Ovary (tissue), 9 donors: Measurements from ENCODE around the gene PNPLA2. TPM values are rescaled to one million over a fixed set of nuclear protein-coding genes. Genes with fewer than 3 reads are reported as not detected.

ENCODE experiments used
- DNase-seq, 5 donors: peaks; one replicate each; pipeline ENCODE4 v3.0.0-alpha.2; 2019 to 2020
- H3K27ac ChIP-seq, 2 donors: fragments of 200-600 bp; one replicate each; pipeline versions ENCODE4 v1.5.1 to v1.8.0; 2019 to 2022
- H3K27me3 ChIP-seq: fragments of 200-600 bp; one replicate; pipeline ENCODE4 v1.8.0; 2022
- H3K36me3 ChIP-seq: fragments of 200-600 bp; sonication (generic); one replicate; pipeline ENCODE4 v1.5.1; 2019
- H3K4me1 ChIP-seq: one replicate; pipeline ENCODE4 v1.8.1; 2013; ENCODE audit warnings: mild to moderate bottlenecking, moderate library complexity; ENCODE audit not compliant: insufficient read depth
- H3K4me3 ChIP-seq: fragments of 200-600 bp; sonication (generic); one replicate; pipeline ENCODE4 v1.5.1; 2017
- H3K9me3 ChIP-seq, 2 donors: fragments of 200-600 bp in 1 of 2; sonication (generic) in 1 of 2; one replicate each; pipeline versions ENCODE4 v1.5.1 to v1.8.1; 2013 to 2019; ENCODE audit warnings: mild to moderate bottlenecking in 1 of 2, moderate library complexity in 1 of 2
- EP300 ChIP-seq: sonication (generic); formaldehyde crosslinking; IDR thresholded peaks from one replicate; pipeline ENCODE4 v1.6.1; 2017; ENCODE audit warnings: antibody characterized with exemption
- POLR2A ChIP-seq: fragments of 450-650 bp; IDR thresholded peaks from one replicate; pipeline ENCODE4 v1.6.1; 2017; ENCODE audit warnings: antibody characterized with exemption, mild to moderate bottlenecking, moderate library complexity
- WGBS, 3 donors: extraction: QIAGEN DNeasy Blood & Tissue Kit in 1 of 3; methylation state at CpG; one replicate each; pipeline versions ENCODE4 v1.1.5 to v1.1.7; 2013 to 2017; 5-methylcytosine and 5-hydroxymethylcytosine counted together
- intact Hi-C, 4 donors: fragments of 100-400 bp; cut with DNase I; formaldehyde crosslinking; loops; one replicate each; pipeline versions ENCODE4 v1.11.0 to v1.15.1; 2022 to 2023
- polyA plus RNA-seq, 2 donors: library from polyadenylated mRNA; stranded (reverse); fragments of 200-250 nt in 1 of 2; fragments of 350-450 nt in 1 of 2; fragmentation: Illumina TruSeq in 1 of 2; extraction: RNeasy Lipid Tissue Mini Kit (QIAGEN cat#74804) in 1 of 2; gene quantifications; one replicate each; pipeline ENCODE4 v1.2.3, GENCODE V29; 2013 to 2014
- total RNA-seq, 7 donors: library from RNA; depleted of rRNA in 2 of 7; stranded (reverse); fragments of >200 nt in 2 of 7; fragmentation: NEBNext Ultra II Directional in 3 of 7; extraction: Animal tissue kit (Norgen Biotek cat#: 25700) in 3 of 7; gene quantifications; one replicate each; pipeline versions ENCODE4 v1.1.0 to v1.2.4, GENCODE V29; 2016 to 2023
- TF ChIP-seq, protein P1 (sequence below), 3 donors: fragments of 450-650 bp in 2 of 3; fragments of 200-600 bp in 1 of 3; IDR thresholded peaks; one replicate each; pipeline versions ENCODE4 v1.5.1 to v1.8.0; 2016 to 2022; ENCODE audit warnings: antibody characterized with exemption in 3 of 3, mild to moderate bottlenecking in 1 of 3
- donor health status: DM: no; HTN: no; CAD: no; lungs with moderate emphysema.
- donor health status: DM: no; HTN: no; CAD: no.
- donor health status: Bipolar disorder and iron deficiency.
- donor health status: DM: yes; HTN: yes; CAD: no.
- donor health status: DM: no; HTN: no; CAD: no.
- donor health status: DM: yes; HTN: yes; CAD: no.

Gene PNPLA2
- total and polyA plus RNA-seq, 9 donors = 12.9 to 98.2 (median 83.0) TPM

DNA sequence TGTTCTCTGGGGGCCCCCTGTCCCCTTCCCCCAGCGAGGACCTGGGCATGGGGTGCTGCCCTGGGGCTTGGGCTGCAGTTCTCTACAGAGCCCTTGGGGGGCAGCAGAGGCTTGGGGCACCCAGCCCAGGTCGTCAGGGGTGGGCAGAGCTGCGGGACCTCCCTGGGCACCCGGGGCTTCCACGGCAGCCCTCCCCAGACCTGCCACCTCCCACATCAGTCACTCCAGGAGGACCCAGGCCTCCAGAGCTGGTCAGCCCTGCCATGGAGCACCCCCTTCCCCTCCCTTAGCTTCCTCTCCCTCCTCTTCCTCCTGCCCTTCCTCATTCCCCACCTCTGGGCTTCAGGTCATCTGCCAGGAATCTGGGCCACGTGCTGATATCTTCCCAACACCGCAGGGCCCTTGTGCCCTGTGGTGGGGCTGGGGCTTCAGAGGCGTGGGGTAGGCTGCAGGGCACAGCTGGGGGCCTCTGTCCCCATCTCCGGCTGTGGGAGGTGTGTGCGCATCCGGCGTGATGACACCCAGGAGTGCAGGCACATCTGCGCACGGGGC, 29.7 kb downstream of the PNPLA2 start:
- peaks cover 31% of the 10 kb centered on the region for H3K4me1 ChIP-seq
- peak overlapping the region in 1 of 2 donors; percentile 39 for H3K27ac ChIP-seq

GRCh38 chr11:849104-849824, 30.6 kb downstream of the PNPLA2 start:
- H3K4me1 ChIP-seq = peaks cover 28% of the 10 kb centered on the region

More for the DNA sequence above, 29.7 kb downstream of the PNPLA2 start:
- no peaks in the 10 kb centered on the region for H3K36me3 ChIP-seq
- peak in 4 of 5 donors; percentile 46 to 73 (median 63) for DNase-seq
- intact Hi-C loops = loop anchor here in 1 of 4 donors (10.0 kb wide), 1 partner anchor 616 kb away; no protein-coding TSS in a partner anchor
- no peaks in the 10 kb centered on the region for H3K9me3 ChIP-seq
- 38 to 47% (median 39%) methylated on average over 13 to 14 of the region's 14 CpGs for WGBS, 3 donors
- H3K4me3 ChIP-seq = no peak overlapping the region
- TF ChIP-seq, protein P1, sequence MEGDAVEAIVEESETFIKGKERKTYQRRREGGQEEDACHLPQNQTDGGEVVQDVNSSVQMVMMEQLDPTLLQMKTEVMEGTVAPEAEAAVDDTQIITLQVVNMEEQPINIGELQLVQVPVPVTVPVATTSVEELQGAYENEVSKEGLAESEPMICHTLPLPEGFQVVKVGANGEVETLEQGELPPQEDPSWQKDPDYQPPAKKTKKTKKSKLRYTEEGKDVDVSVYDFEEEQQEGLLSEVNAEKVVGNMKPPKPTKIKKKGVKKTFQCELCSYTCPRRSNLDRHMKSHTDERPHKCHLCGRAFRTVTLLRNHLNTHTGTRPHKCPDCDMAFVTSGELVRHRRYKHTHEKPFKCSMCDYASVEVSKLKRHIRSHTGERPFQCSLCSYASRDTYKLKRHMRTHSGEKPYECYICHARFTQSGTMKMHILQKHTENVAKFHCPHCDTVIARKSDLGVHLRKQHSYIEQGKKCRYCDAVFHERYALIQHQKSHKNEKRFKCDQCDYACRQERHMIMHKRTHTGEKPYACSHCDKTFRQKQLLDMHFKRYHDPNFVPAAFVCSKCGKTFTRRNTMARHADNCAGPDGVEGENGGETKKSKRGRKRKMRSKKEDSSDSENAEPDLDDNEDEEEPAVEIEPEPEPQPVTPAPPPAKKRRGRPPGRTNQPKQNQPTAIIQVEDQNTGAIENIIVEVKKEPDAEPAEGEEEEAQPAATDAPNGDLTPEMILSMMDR (IDR thresholded peaks at IDR 0.05) = peak; percentile 72 to 81 (median 80)
- TF ChIP-seq EP300 (no peak), POLR2A (no peak)
- H3K27me3 ChIP-seq = no peaks in the 10 kb centered on the region

GRCh38 chr11:849951-850774, 31.4 kb downstream of the PNPLA2 start:
- Histone ChIP-seq H3K9me3 (no peaks in the 10 kb centered on the region), H3K4me3 (peak overlapping the region; percentile 34), H3K36me3 (no peaks in the 10 kb centered on the region), H3K27ac (peak overlapping the region; percentile 30 to 37), H3K4me1 (peaks cover 24% of the 10 kb centered on the region), H3K27me3 (no peaks in the 10 kb centered on the region)
- 9 to 25% (median 22%) methylated on average over 69 to 97 of the region's 97 CpGs for WGBS, 3 donors
- no peak for DNase-seq
- intact Hi-C loops = loop anchor here in 3 of 4 donors (10.0 kb wide), 3 partner anchors 155 to 615 kb away; no protein-coding TSS in a partner anchor
- no peak for TF ChIP-seq EP300
- TF ChIP-seq, protein P1 (IDR thresholded peaks at IDR 0.05) = no peak
- TF ChIP-seq POLR2A = no peak

More at GRCh38 chr11:849104-849824, 30.6 kb downstream of the PNPLA2 start:
- peak in 3 of 5 donors; percentile 61 to 77 (median 77) for DNase-seq
- H3K36me3 ChIP-seq = no peaks in the 10 kb centered on the region
- 5 to 17% (median 5%) methylated on average over 21 to 71 of the region's 71 CpGs for WGBS, 3 donors
- no peak overlapping the region for H3K27ac ChIP-seq
- H3K27me3 ChIP-seq = no peaks in the 10 kb centered on the region
- TF ChIP-seq POLR2A = no peak
- TF ChIP-seq, protein P1 (IDR thresholded peaks at IDR 0.05) = no peak
- no peak for TF ChIP-seq EP300
- intact Hi-C loops = loop anchor here in 1 of 4 donors (10.0 kb wide), 1 partner anchor 616 kb away; no protein-coding TSS in a partner anchor
- peak overlapping the region; percentile 34 for H3K4me3 ChIP-seq
- H3K9me3 ChIP-seq = no peaks in the 10 kb centered on the region
